Glutamatergic neuron (in vitro differentiated cells): ENCODE data around the gene PTPRN2. TPM values are rescaled to one million over a fixed set of nuclear protein-coding genes. Genes with fewer than 3 reads are reported as not detected.
"Not testable (repeated sequence)": the region's sequence is repeated elsewhere in the genome, so short reads cannot be mapped to it uniquely, and the experiment has no call there.

ENCODE experiments used
- DNase-seq: peaks from one replicate; pipeline ENCODE4 v3.0.0; 2022
- H3K27ac Mint-ChIP-seq: one replicate; pipeline ENCODE4 v1.8.0; 2020; ENCODE audit warnings: mild to moderate bottlenecking, mixed read lengths, inconsistent platforms; ENCODE audit not compliant: unreplicated experiment
- H3K27me3 Mint-ChIP-seq: one replicate; pipeline ENCODE4 v1.8.0; 2020; ENCODE audit warnings: mild to moderate bottlenecking, moderate library complexity, mixed read lengths, inconsistent platforms; ENCODE audit not compliant: unreplicated experiment
- H3K36me3 Mint-ChIP-seq: one replicate; pipeline ENCODE4 v1.8.0; 2020; ENCODE audit warnings: mild to moderate bottlenecking, mixed read lengths, inconsistent platforms; ENCODE audit not compliant: unreplicated experiment
- H3K4me1 Mint-ChIP-seq: one replicate; pipeline ENCODE4 v1.8.0; 2020; ENCODE audit warnings: mild to moderate bottlenecking, low read depth, mixed read lengths, inconsistent platforms; ENCODE audit not compliant: unreplicated experiment
- H3K4me3 Mint-ChIP-seq: one replicate; pipeline ENCODE4 v1.8.0; 2020; ENCODE audit warnings: mild to moderate bottlenecking, mixed read lengths, inconsistent platforms; ENCODE audit not compliant: unreplicated experiment
- H3K9me3 Mint-ChIP-seq: one replicate; pipeline ENCODE4 v1.8.0; 2020; ENCODE audit warnings: mild to moderate bottlenecking, moderate library complexity, mixed read lengths, inconsistent platforms; ENCODE audit not compliant: unreplicated experiment
- total RNA-seq: library from RNA; stranded (reverse); fragmentation: NEBNext Ultra II Directional; extraction: Animal tissue kit (Norgen Biotek cat#: 25700); gene quantifications from one replicate; pipeline ENCODE4 v1.2.1, GENCODE V29; 2021; ENCODE audit not compliant: unreplicated experiment
- TF ChIP-seq, protein P1 (sequence below): fragments of 200-600 bp; sonication (generic); IDR thresholded peaks from one replicate; pipeline ENCODE4 v1.5.0; 2021; ENCODE audit not compliant: partially characterized antibody, unreplicated experiment

The PTPRN2 gene
- total RNA-seq, 1 donor from 2014 or later: 49.0 TPM

DNA sequence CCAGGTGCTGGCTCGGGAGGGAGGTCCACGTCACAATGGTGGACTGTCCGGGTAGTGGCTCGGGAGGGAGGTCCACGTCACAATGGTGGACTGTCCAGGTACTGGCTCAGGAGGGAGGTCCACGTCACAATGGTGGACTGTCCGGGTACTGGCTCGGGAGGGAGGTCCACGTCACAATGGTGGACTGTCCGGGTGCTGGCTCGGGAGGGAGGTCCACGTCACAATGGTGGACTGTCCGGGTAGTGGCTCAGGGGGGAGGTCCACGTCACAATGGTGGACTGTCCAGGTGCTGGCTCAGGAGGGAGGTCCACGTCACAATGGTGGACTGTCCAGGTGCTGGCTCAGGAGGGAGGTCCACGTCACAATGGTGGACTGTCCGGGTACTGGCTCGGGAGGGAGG, 65.8 kb downstream of the PTPRN2 start:
- H3K4me1 Mint-ChIP-seq, H3K27me3 Mint-ChIP-seq, H3K4me3 Mint-ChIP-seq, H3K27ac Mint-ChIP-seq, DNase-seq, H3K9me3 Mint-ChIP-seq: not testable (repeated sequence)
- H3K36me3 Mint-ChIP-seq: peaks cover 22% of the 10 kb centered on the region

DNA sequence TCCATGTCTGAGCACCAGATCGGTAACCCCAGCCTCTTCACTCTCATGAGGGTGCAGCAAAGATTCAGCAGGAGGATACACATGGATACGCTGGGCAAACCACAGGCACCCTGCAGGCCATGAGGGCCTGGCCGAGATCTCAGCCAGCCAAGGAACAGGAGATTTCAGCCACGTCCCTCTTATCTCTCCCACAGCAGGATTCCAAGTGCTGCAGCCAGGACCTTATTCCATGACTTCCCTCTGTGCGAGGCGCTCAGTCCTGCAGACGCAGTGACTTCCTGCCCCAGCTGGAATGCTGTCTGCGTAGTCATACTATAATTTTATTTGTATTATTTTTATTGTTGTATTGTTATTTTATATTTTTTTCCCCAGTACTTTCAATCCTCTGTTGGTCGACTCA, 66.8 kb downstream of the PTPRN2 start:
- Mint-ChIP-seq H3K27me3 (peaks cover 4% of the 10 kb centered on the region), H3K36me3 (peaks cover 22% of the 10 kb centered on the region), H3K4me3 (no peak overlapping the region), H3K4me1 (no peaks in the 10 kb centered on the region), H3K27ac (no peak overlapping the region), H3K9me3 (peaks cover 7% of the 10 kb centered on the region)
- TF ChIP-seq, protein P1, sequence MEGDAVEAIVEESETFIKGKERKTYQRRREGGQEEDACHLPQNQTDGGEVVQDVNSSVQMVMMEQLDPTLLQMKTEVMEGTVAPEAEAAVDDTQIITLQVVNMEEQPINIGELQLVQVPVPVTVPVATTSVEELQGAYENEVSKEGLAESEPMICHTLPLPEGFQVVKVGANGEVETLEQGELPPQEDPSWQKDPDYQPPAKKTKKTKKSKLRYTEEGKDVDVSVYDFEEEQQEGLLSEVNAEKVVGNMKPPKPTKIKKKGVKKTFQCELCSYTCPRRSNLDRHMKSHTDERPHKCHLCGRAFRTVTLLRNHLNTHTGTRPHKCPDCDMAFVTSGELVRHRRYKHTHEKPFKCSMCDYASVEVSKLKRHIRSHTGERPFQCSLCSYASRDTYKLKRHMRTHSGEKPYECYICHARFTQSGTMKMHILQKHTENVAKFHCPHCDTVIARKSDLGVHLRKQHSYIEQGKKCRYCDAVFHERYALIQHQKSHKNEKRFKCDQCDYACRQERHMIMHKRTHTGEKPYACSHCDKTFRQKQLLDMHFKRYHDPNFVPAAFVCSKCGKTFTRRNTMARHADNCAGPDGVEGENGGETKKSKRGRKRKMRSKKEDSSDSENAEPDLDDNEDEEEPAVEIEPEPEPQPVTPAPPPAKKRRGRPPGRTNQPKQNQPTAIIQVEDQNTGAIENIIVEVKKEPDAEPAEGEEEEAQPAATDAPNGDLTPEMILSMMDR: no peak
- DNase-seq: no peak

DNA sequence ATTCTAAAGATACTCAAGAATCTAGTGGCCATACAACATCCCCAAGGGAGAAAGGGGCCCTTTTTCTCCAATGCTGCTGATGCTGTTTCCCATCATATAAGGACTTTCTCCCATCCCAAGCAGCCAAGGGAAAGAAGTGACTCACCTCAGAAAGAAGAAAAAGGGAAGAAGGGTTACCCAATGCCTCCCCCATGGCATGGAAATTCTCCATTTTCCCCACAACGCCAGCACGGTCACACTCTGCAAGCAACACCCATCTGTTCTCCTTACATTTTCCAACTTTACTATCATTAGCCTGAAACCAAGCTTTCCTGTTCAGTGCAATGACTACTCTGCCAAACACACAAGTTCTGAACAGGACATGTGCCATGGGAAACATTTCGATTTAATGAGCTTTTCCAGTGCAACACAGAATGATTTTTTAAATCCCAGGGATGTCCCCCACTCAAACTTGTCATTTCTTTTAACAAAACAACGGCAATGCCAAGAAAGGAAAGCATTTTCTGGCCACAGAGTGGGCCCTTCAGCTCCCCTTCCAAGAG, 67.9 kb downstream of the PTPRN2 start:
- Mint-ChIP-seq H3K4me3 (no peak overlapping the region), H3K36me3 (peaks cover 30% of the 10 kb centered on the region), H3K27me3 (peaks cover 3% of the 10 kb centered on the region), H3K4me1 (no peaks in the 10 kb centered on the region), H3K9me3 (peaks cover 8% of the 10 kb centered on the region), H3K27ac (no peak overlapping the region)
- no peak for DNase-seq
- TF ChIP-seq, protein P1: no peak

DNA sequence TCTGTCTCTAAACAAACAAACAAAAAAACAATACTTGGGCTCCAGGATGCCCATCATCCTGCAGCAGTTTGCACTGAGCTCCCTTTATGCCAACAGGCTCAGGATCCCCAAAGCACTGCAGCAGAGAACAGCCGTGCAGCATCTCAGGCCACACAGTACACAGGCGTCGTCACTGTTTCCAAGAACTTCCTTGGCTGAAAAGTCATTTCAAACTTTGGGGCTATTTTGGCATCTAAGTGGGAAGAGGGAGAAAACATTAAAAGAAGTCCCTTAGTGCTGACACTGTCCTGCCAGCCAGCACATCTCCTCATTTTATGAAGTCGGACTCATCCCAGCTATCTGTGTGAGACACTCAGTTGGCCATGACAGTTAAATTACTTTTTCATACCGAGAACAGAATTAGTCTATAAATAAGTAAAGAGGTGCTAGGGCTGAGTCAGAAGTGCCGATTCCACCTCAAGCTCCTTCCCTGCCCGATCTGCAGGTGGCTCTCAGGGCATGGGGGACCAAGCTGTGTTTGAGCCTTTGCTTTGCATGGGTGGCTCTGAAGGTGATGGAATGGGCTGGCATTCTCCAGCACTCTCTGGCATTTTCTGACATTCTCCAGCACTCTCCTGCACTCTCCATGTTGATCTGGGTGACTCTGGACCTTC, 68.5 kb downstream of the PTPRN2 start:
- peaks cover 8% of the 10 kb centered on the region for H3K9me3 Mint-ChIP-seq
- TF ChIP-seq, protein P1: no peak
- H3K4me3 Mint-ChIP-seq: no peak overlapping the region

DNA sequence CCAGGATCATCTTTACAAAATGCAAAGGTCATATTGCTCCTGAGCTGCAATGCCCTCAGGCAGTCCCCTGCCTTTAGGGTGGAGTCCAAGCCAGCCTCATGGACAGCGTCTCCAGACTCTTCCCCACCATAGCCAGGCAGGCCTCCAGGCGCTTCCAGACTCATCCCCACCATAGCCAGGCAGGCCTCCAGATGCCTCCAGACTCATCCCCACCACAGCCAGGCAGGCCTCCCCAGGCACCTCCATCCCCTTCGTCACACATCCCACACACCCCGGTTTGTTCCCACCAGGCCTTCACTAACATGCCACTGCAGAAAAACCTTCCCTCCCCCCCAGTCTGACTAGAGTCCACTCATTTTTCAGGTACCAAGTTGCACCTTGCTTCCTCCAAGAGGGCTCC, 70.1 kb downstream of the PTPRN2 start:
- Mint-ChIP-seq H3K4me1 (no peaks in the 10 kb centered on the region), H3K27ac (no peak overlapping the region), H3K4me3 (no peak overlapping the region), H3K36me3 (peaks cover 41% of the 10 kb centered on the region), H3K27me3 (peaks cover 6% of the 10 kb centered on the region), H3K9me3 (peaks cover 9% of the 10 kb centered on the region)
- TF ChIP-seq, protein P1: no peak
- no peak for DNase-seq

More for the DNA sequence above, 68.5 kb downstream of the PTPRN2 start:
- Mint-ChIP-seq H3K27me3 (peaks cover 4% of the 10 kb centered on the region), H3K36me3 (peaks cover 35% of the 10 kb centered on the region), H3K27ac (no peak overlapping the region), H3K4me1 (no peaks in the 10 kb centered on the region)
- no peak for DNase-seq
